Caco-2 (cell line): ENCODE data around the gene LURAP1L. TPM values are rescaled to one million over a fixed set of nuclear protein-coding genes. Genes with fewer than 3 reads are reported as not detected.

Source experiments
- BruUV-seq: library from RNA; stranded (reverse); fragments of 400-500 nt; replicated peaks from 2 replicates; lab custom pipeline; 2021; lab: Mats Ljungman, UMichigan
- CTCF ChIA-PET: fragments of 300-600 bp; sonication (Branson Sonifier 250); formaldehyde crosslinking; loops from one replicate; lab custom pipeline; 2022; ENCODE audit warnings: antibody characterized with exemption; lab: Charles Lee
- POLR2A ChIA-PET: fragments of 300-600 bp; sonication (Branson Sonifier 250); formaldehyde crosslinking; loops from one replicate; lab custom pipeline; 2022; ENCODE audit warnings: antibody characterized with exemption; lab: Charles Lee
- DNase-seq, 2 experiments: peaks; one replicate each; pipeline versions ENCODE4 v3.0.0 to v3.0.0-alpha.2; 2020 to 2022
- H3K27me3 ChIP-seq: replicated peaks from 2 replicates; pipeline ENCODE4 v1.6.0; 2011; ENCODE audit warnings: low read length; ENCODE audit not compliant: control insufficient read depth, insufficient read depth
- H3K36me3 ChIP-seq: 2 replicates; pipeline ENCODE4 v1.5.1; 2011; ENCODE audit warnings: low read length; ENCODE audit not compliant: control insufficient read depth, insufficient read depth
- H3K4me1 ChIP-seq: fragments of 250-450 bp; sonication (Bioruptor Pico); 2 replicates; pipeline ENCODE4 v1.5.1; 2020; ENCODE audit warnings: mild to moderate bottlenecking
- H3K4me3 ChIP-seq: 2 replicates; pipeline ENCODE4 v1.5.1; 2011; ENCODE audit warnings: low read depth, mild to moderate bottlenecking, control low read depth, low read length
- H3K9me3 ChIP-seq: fragments of 250-450 bp; sonication (Bioruptor Pico); 2 replicates; pipeline ENCODE4 v1.5.1; 2020; ENCODE audit warnings: mild to moderate bottlenecking, moderate library complexity
- H3K27ac Mint-ChIP-seq: one replicate; pipeline ENCODE4 v1.8.0; 2022; ENCODE audit warnings: mixed read lengths; ENCODE audit not compliant: unreplicated experiment
- H3K27me3 Mint-ChIP-seq: one replicate; pipeline ENCODE4 v1.8.0; 2022; ENCODE audit warnings: mixed read lengths; ENCODE audit not compliant: insufficient read depth, unreplicated experiment
- H3K36me3 Mint-ChIP-seq: one replicate; pipeline ENCODE4 v1.8.0; 2022; ENCODE audit warnings: mild to moderate bottlenecking, mixed read lengths; ENCODE audit not compliant: insufficient read depth, unreplicated experiment
- H3K4me1 Mint-ChIP-seq: one replicate; pipeline ENCODE4 v1.8.0; 2022; ENCODE audit warnings: low read depth, mixed read lengths; ENCODE audit not compliant: unreplicated experiment
- H3K4me3 Mint-ChIP-seq: one replicate; pipeline ENCODE4 v1.8.0; 2022; ENCODE audit warnings: mild to moderate bottlenecking, moderate library complexity, mixed read lengths; ENCODE audit not compliant: unreplicated experiment
- H3K9me3 Mint-ChIP-seq: one replicate; pipeline ENCODE4 v1.8.0; 2022; ENCODE audit warnings: mixed read lengths; ENCODE audit not compliant: unreplicated experiment
- intact Hi-C: fragments of 100-400 bp; cut with micrococcal nuclease; formaldehyde crosslinking; loops from one replicate; pipeline ENCODE4 v1.10.0; 2022; ENCODE audit not compliant: unreplicated experiment
- total RNA-seq: library from RNA; stranded (reverse); gene quantifications from 2 replicates; pipeline ENCODE4 v1.2.3, GENCODE V29; 2022
- TF ChIP-seq, protein P1 (sequence below), 2 experiments: fragments of 200-600 bp in 1 of 2; IDR thresholded peaks; 1 replicate in 1 of 2; 2 replicates in 1 of 2; pipeline versions ENCODE4 v1.5.1 to v1.8.0; 2011 to 2022; ENCODE audit warnings: antibody characterized with exemption in 1 of 2, control low read depth in 1 of 2, inconsistent platforms in 1 of 2, low read depth in 1 of 2, low read length in 1 of 2, mild to moderate bottlenecking in 1 of 2, moderate library complexity in 1 of 2; ENCODE audit not compliant: insufficient read depth in 1 of 2, severe bottlenecking in 1 of 2, unreplicated experiment in 1 of 2

LURAP1L gene
- total RNA-seq, 1 experiment from 2014 or later: not detected

DNA sequence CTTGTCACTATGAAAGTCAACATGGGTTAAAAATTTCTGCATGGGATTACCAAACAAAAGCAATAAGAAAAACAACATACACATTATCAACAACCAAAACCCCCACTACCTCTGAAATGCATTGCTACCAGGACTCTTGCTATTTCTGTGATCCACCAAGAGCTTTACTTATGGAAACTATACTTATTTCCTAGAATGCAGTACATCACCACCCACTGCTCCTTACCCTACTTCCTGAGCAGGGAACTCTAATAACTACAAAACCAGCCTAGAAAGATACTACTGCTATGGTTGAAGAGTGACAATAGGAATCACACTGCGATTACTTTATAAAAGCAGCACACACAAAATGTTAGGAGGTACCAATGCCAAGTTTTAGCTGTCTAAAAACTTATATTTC is 22.2 kb downstream of the LURAP1L start:
- no peaks in the 10 kb centered on the region for H3K36me3 Mint-ChIP-seq
- no peak overlapping the region for H3K27ac Mint-ChIP-seq
- CTCF ChIA-PET: no interaction called here

DNA sequence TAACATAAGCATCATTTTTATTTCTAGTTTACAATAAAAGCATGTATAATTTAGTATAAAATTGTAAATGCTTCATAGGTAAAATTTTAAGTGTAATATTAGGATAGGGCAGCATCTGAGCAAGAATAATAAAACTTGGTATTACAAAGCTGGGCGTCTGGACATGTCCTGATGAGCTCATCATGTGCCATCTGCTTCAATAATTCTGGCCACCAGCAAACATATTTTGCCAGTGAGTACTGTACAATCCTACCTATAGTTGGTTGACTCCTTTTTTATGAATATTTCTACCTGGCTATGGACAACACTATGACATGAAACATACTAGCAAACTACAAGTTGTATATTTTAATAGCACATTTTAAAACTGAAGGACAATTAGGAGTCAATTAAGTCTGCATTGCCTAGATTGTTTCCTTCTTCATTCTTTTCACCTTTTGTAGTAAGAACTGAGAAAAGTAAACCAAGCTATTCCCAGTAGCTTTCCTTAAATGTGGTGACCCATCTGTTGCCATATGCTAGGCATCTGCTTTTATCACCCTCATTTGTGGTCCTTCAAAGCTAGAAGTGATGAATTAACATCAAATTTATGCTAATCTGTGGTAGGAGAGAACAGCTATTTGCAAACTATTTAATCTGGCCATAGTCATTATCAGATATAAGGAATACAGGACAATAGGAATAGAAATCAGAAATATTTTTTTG is 23.4 kb downstream of the LURAP1L start:
- Histone ChIP-seq H3K36me3 (no peaks in the 10 kb centered on the region), H3K4me3 (no peak overlapping the region), H3K27me3 (no peaks in the 10 kb centered on the region), H3K9me3 (no peaks in the 10 kb centered on the region), H3K4me1 (no peaks in the 10 kb centered on the region)
- no TSS peak for BruUV-seq
- H3K36me3 Mint-ChIP-seq: no peaks in the 10 kb centered on the region
- DNase-seq: no peak
- no peak overlapping the region for H3K27ac Mint-ChIP-seq
- ChIA-PET POLR2A (no interaction called here), CTCF (no interaction called here)
- TF ChIP-seq, protein P1, sequence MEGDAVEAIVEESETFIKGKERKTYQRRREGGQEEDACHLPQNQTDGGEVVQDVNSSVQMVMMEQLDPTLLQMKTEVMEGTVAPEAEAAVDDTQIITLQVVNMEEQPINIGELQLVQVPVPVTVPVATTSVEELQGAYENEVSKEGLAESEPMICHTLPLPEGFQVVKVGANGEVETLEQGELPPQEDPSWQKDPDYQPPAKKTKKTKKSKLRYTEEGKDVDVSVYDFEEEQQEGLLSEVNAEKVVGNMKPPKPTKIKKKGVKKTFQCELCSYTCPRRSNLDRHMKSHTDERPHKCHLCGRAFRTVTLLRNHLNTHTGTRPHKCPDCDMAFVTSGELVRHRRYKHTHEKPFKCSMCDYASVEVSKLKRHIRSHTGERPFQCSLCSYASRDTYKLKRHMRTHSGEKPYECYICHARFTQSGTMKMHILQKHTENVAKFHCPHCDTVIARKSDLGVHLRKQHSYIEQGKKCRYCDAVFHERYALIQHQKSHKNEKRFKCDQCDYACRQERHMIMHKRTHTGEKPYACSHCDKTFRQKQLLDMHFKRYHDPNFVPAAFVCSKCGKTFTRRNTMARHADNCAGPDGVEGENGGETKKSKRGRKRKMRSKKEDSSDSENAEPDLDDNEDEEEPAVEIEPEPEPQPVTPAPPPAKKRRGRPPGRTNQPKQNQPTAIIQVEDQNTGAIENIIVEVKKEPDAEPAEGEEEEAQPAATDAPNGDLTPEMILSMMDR (IDR thresholded peaks at IDR 0.05; ENCODE audit: insufficient read depth in 1 of 2, low read depth in 1 of 2, low read length in 1 of 2, severe bottlenecking in 1 of 2, unreplicated experiment in 1 of 2): no peak
- no peak overlapping the region for H3K4me3 Mint-ChIP-seq
- no peaks in the 10 kb centered on the region for H3K4me1 Mint-ChIP-seq
- intact Hi-C loops: no loop called here
- no peaks in the 10 kb centered on the region for H3K27me3 Mint-ChIP-seq
- H3K9me3 Mint-ChIP-seq: no peaks in the 10 kb centered on the region

More for the DNA sequence above, 22.2 kb downstream of the LURAP1L start:
- POLR2A ChIA-PET: no interaction called here
- Histone ChIP-seq H3K9me3 (no peaks in the 10 kb centered on the region), H3K27me3 (no peaks in the 10 kb centered on the region), H3K4me1 (no peaks in the 10 kb centered on the region), H3K4me3 (no peak overlapping the region), H3K36me3 (no peaks in the 10 kb centered on the region)
- BruUV-seq: no TSS peak
- H3K4me3 Mint-ChIP-seq: no peak overlapping the region
- no peaks in the 10 kb centered on the region for H3K9me3 Mint-ChIP-seq
- no peaks in the 10 kb centered on the region for H3K27me3 Mint-ChIP-seq
- TF ChIP-seq, protein P1 (IDR thresholded peaks at IDR 0.05; ENCODE audit: insufficient read depth in 1 of 2, low read depth in 1 of 2, low read length in 1 of 2, severe bottlenecking in 1 of 2, unreplicated experiment in 1 of 2): no peak
- H3K4me1 Mint-ChIP-seq: no peaks in the 10 kb centered on the region
- intact Hi-C loops: no loop called here
- DNase-seq: no peak

DNA sequence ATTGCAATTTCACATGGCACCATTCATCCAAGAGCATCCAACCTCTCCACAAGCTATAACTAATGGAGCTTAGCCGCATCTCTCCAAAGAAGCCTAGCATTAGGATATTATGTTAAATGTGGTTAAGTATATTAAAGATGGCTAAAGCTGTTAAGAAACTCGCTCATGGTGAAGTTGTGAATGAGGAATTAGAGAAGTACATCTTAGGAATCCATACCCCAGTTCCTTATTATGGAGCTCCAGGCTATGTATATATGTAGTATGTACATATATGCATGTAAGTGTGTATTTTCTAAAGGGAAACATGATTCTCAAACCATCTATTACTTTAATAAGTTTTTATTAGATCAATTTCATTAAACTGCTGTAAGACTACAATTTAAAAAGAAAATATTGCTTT is 26.4 kb downstream of the LURAP1L start:
- no peaks in the 10 kb centered on the region for H3K27me3 Mint-ChIP-seq
- H3K4me3 ChIP-seq: no peak overlapping the region
- ChIA-PET POLR2A (no interaction called here), CTCF (no interaction called here)
- H3K9me3 ChIP-seq: no peaks in the 10 kb centered on the region
- intact Hi-C loops: no loop called here
- H3K9me3 Mint-ChIP-seq: no peaks in the 10 kb centered on the region
- no peak overlapping the region for H3K27ac Mint-ChIP-seq
- TF ChIP-seq, protein P1 (IDR thresholded peaks at IDR 0.05; ENCODE audit: insufficient read depth in 1 of 2, low read depth in 1 of 2, low read length in 1 of 2, severe bottlenecking in 1 of 2, unreplicated experiment in 1 of 2): no peak
- H3K4me3 Mint-ChIP-seq: no peak overlapping the region
- H3K36me3 Mint-ChIP-seq: no peaks in the 10 kb centered on the region
- no TSS peak for BruUV-seq
- H3K27me3 ChIP-seq: no peaks in the 10 kb centered on the region
- no peak for DNase-seq
- H3K4me1 ChIP-seq: no peaks in the 10 kb centered on the region
- H3K36me3 ChIP-seq: no peaks in the 10 kb centered on the region
- no peaks in the 10 kb centered on the region for H3K4me1 Mint-ChIP-seq
